Gastrocnemius medialis (tissue), 4 donors: ENCODE data around the gene FUT1. TPM values are rescaled to one million over a fixed set of nuclear protein-coding genes. Genes with fewer than 3 reads are reported as not detected.

Experiments
- ATAC-seq, 2 donors: fragments of 150-250 bp; one replicate each; pipeline ENCODE4 v1.9.1; 2016
- DNase-seq, 2 donors: peaks; one replicate each; pipeline ENCODE4 v3.0.0-alpha.2; 2019
- H3K27ac ChIP-seq, 4 donors: fragments of 200-600 bp; sonication (generic); 1 replicate in 1 of 4; 2 replicates in 3 of 4; pipeline ENCODE4 v1.5.1; 2016 to 2018; ENCODE audit warnings: mild to moderate bottlenecking in 2 of 4, moderate library complexity in 1 of 4
- H3K27me3 ChIP-seq, 3 donors: fragments of 200-600 bp; sonication (generic) in 2 of 3; 1 replicate in 1 of 3; 2 replicates in 2 of 3; pipeline versions ENCODE4 v1.5.1 to v1.6.0; 2016 to 2019; ENCODE audit warnings: mild to moderate bottlenecking in 1 of 3, moderate library complexity in 1 of 3
- H3K36me3 ChIP-seq, 2 donors: fragments of 200-600 bp; sonication (generic) in 1 of 2; one replicate each; pipeline ENCODE4 v1.5.1; 2017 to 2018
- H3K4me1 ChIP-seq, 2 donors: fragments of 200-600 bp; sonication (generic) in 1 of 2; one replicate each; pipeline ENCODE4 v1.5.1; 2016 to 2017; ENCODE audit warnings: mild to moderate bottlenecking in 2 of 2
- H3K4me3 ChIP-seq, 4 donors: fragments of 200-600 bp; sonication (generic) in 3 of 4; 1 replicate in 1 of 4; 2 replicates in 3 of 4; pipeline ENCODE4 v1.5.1; 2016 to 2019; ENCODE audit warnings: mild to moderate bottlenecking in 2 of 4
- H3K9me3 ChIP-seq, 3 donors: fragments of 200-600 bp; sonication (generic) in 2 of 3; 1 replicate in 1 of 3; 2 replicates in 2 of 3; pipeline ENCODE4 v1.5.1; 2016 to 2019
- POLR2A ChIP-seq, 2 donors: fragments of 450-650 bp; IDR thresholded peaks; one replicate each; pipeline ENCODE4 v1.6.1; 2017; ENCODE audit warnings: antibody characterized with exemption in 2 of 2, mild to moderate bottlenecking in 2 of 2, moderate library complexity in 2 of 2
- in situ Hi-C, 4 donors: fragments of 200-750 bp; cut with MboI; loops; one replicate each; pipeline versions ENCODE4 v1.15.0 to v1.8.0; 2017; ENCODE audit warnings: low sequenced_read_pairs in 4 of 4
- intact Hi-C: fragments of 100-400 bp; cut with DNase I; formaldehyde crosslinking; loops from one replicate; pipeline ENCODE4 v1.15.1; 2023; ENCODE audit warnings: low total_unique reads
- total RNA-seq, 4 donors: library from RNA; depleted of rRNA; stranded (reverse); fragments of >200 nt; gene quantifications; one replicate each; pipeline versions ENCODE4 v1.1.0 to v1.2.3, GENCODE V29; 2016
- TF ChIP-seq, protein P1 (sequence below), 5 experiments: fragments of 450-650 bp in 3 of 5; fragments of 200-600 bp in 2 of 5; sonication (generic) in 2 of 5; IDR thresholded peaks in 4 of 5; conservative IDR thresholded peaks in 1 of 5; 1 replicate in 4 of 5; 2 replicates in 1 of 5; pipeline ENCODE4 v1.5.1; 2016 to 2019; ENCODE audit warnings: antibody characterized with exemption in 5 of 5, mild to moderate bottlenecking in 3 of 5, moderate library complexity in 3 of 5

The FUT1 gene
- total RNA-seq, 4 donors from 2014 or later, result 0.61 to 1.3 (median 0.98) TPM

DNA sequence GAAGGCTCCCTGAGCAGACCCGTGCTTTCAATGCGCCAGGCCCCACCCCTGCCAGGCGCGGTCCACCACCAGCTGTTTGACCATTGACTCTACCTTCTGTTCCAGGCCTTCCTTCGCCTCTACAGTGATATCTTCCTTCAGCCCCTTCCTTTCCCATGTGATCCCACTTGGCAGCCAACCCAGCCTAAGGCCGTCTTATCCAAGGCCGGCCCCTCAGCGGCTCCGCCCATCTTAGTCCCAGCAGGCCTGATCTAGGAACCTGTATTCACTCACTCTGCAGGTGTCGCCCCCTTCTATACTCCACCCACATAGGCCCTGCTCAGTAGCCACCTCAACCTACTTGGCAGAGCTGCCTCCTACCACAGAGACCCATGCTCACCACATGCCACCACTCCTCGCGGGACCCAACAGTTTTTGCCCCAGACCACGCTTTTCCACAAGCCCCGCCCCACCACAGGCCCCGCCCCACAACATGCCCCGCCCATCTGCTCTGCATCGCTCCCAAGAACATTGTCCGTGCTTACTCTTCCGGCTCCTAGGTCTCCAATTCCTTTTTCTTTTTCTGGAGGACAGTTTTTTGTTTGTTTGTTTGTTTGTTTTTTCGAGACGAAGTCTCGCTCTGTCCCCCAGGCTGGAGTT, 15.0 kb downstream of the FUT1 start:
- in situ Hi-C loops, result loop anchor here in 1 of 4 donors (25.0 kb wide), 1 partner anchor 100 kb away; the partner anchor contains the start of genes CA11 and DBP
- Histone ChIP-seq H3K4me3 (no peak overlapping the region), H3K9me3 (no peaks in the 10 kb centered on the region), H3K27ac (peak overlapping the region; percentile 72 to 88 (median 84)), H3K27me3 (no peaks in the 10 kb centered on the region), H3K4me1 (peaks cover 3 to 16% of the 10 kb centered on the region in 2 donors), H3K36me3 (no peaks in the 10 kb centered on the region)
- no peak for ATAC-seq
- intact Hi-C loops, result no loop called here
- TF ChIP-seq, protein P1, sequence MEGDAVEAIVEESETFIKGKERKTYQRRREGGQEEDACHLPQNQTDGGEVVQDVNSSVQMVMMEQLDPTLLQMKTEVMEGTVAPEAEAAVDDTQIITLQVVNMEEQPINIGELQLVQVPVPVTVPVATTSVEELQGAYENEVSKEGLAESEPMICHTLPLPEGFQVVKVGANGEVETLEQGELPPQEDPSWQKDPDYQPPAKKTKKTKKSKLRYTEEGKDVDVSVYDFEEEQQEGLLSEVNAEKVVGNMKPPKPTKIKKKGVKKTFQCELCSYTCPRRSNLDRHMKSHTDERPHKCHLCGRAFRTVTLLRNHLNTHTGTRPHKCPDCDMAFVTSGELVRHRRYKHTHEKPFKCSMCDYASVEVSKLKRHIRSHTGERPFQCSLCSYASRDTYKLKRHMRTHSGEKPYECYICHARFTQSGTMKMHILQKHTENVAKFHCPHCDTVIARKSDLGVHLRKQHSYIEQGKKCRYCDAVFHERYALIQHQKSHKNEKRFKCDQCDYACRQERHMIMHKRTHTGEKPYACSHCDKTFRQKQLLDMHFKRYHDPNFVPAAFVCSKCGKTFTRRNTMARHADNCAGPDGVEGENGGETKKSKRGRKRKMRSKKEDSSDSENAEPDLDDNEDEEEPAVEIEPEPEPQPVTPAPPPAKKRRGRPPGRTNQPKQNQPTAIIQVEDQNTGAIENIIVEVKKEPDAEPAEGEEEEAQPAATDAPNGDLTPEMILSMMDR (IDR thresholded peaks at IDR 0.05 in 4 of 5, conservative IDR thresholded peaks at IDR 0.05 in 1 of 5), result no peak
- no peak for TF ChIP-seq POLR2A (IDR thresholded peaks at IDR 0.05)
- no peak for DNase-seq

- Histone ChIP-seq H3K27me3 (no peaks in the 10 kb centered on the region), H3K36me3 (no peaks in the 10 kb centered on the region), H3K9me3 (no peaks in the 10 kb centered on the region), H3K27ac (no peak overlapping the region), H3K4me1 (peaks cover 3 to 11% of the 10 kb centered on the region in 2 donors), H3K4me3 (no peak overlapping the region)
- in situ Hi-C loops, result loop anchor here in 1 of 4 donors (25.0 kb wide), 1 partner anchor 98 kb away; the partner anchor contains the start of genes CA11 and DBP
- intact Hi-C loops, result no loop called here
- no peak for ATAC-seq
- TF ChIP-seq POLR2A (IDR thresholded peaks at IDR 0.05), result no peak
- TF ChIP-seq, protein P1 (IDR thresholded peaks at IDR 0.05 in 4 of 5, conservative IDR thresholded peaks at IDR 0.05 in 1 of 5), result no peak
- no peak for DNase-seq
These were observed 17.3 kb downstream of the FUT1 start for GRCh38 chr19:48735031-48735615.

- intact Hi-C loops, result no loop called here
These were observed 17.8 kb downstream of the FUT1 start for GRCh38 chr19:48734625-48735024.

GRCh38 chr19:48731452-48731851, 21.0 kb downstream of the FUT1 start:
- intact Hi-C loops, result no loop called here

More at GRCh38 chr19:48734625-48735024, 17.8 kb downstream of the FUT1 start:
- Histone ChIP-seq H3K4me1 (peaks cover 3 to 6% of the 10 kb centered on the region in 2 donors), H3K9me3 (no peaks in the 10 kb centered on the region), H3K4me3 (no peak overlapping the region), H3K36me3 (no peaks in the 10 kb centered on the region), H3K27ac (no peak overlapping the region), H3K27me3 (no peaks in the 10 kb centered on the region)
- in situ Hi-C loops, result loop anchor here in 1 of 4 donors (25.0 kb wide), 1 partner anchor 97 kb away; the partner anchor contains the start of genes CA11 and DBP
- no peak for DNase-seq
- TF ChIP-seq, protein P1 (IDR thresholded peaks at IDR 0.05 in 4 of 5, conservative IDR thresholded peaks at IDR 0.05 in 1 of 5), result no peak
- TF ChIP-seq POLR2A (IDR thresholded peaks at IDR 0.05), result no peak
- ATAC-seq, result no peak

More at GRCh38 chr19:48731452-48731851, 21.0 kb downstream of the FUT1 start:
- H3K4me3 ChIP-seq, result no peak overlapping the region
- DNase-seq (no peak), ATAC-seq (no peak)
- no peaks in the 10 kb centered on the region for H3K27me3 ChIP-seq
- no peak overlapping the region for H3K27ac ChIP-seq
- H3K36me3 ChIP-seq, result no peaks in the 10 kb centered on the region
- TF ChIP-seq, protein P1 (IDR thresholded peaks at IDR 0.05 in 4 of 5, conservative IDR thresholded peaks at IDR 0.05 in 1 of 5), result no peak
- no peak for TF ChIP-seq POLR2A (IDR thresholded peaks at IDR 0.05)
- in situ Hi-C loops, result loop anchor here in 1 of 4 donors (25.0 kb wide), 1 partner anchor 94 kb away; the partner anchor contains the start of genes CA11 and DBP
- H3K9me3 ChIP-seq, result no peaks in the 10 kb centered on the region
- no peaks in the 10 kb centered on the region for H3K4me1 ChIP-seq
